Panc1 (cell line): Measurements from ENCODE around the gene KRT8. TPM values are rescaled to one million over a fixed set of nuclear protein-coding genes. Genes with fewer than 3 reads are reported as not detected.

Experiments used
- ATAC-seq: fragments of 200-7000 bp; cut with Tn5 transposase; 2 replicates; pipeline ENCODE4 v1.9.1; 2020; ENCODE audit warnings: mild to moderate bottlenecking, moderate library complexity
- BruUV-seq: library from RNA; stranded (reverse); fragments of 400-500 nt; replicated peaks from 2 replicates; lab custom pipeline; 2021; lab: Mats Ljungman, UMichigan
- CTCF ChIA-PET: fragments of 300-600 bp; sonication (Branson Sonifier 250); formaldehyde crosslinking; loops from one replicate; lab custom pipeline; 2022; ENCODE audit warnings: antibody characterized with exemption; lab: Charles Lee
- POLR2A ChIA-PET: fragments of 300-600 bp; sonication (Branson Sonifier 250); formaldehyde crosslinking; loops from one replicate; lab custom pipeline; 2022; ENCODE audit warnings: antibody characterized with exemption; lab: Charles Lee
- DNase-seq: peaks from one replicate; pipeline ENCODE4 v3.0.0-alpha.2; 2010; ENCODE audit warnings: low read depth, low spot score
- H3K27ac ChIP-seq: 2 replicates; pipeline ENCODE4 v1.5.1; 2011; ENCODE audit warnings: mild to moderate bottlenecking, low read length, inconsistent platforms
- H3K27me3 ChIP-seq: fragments of 200-500 bp; sonication (Bioruptor generic); 2 replicates; pipeline ENCODE4 v1.6.0; 2014; ENCODE audit warnings: low read length, inconsistent platforms; ENCODE audit not compliant: control insufficient read depth, insufficient read depth
- H3K36me3 ChIP-seq: fragments of 200-500 bp; sonication (Bioruptor generic); 2 replicates; pipeline ENCODE4 v1.5.1; 2014; ENCODE audit warnings: inconsistent platforms, mild to moderate bottlenecking, low read length, moderate library complexity; ENCODE audit not compliant: control insufficient read depth, insufficient read depth
- H3K4me1 ChIP-seq: 2 replicates; pipeline ENCODE4 v1.5.1; 2011; ENCODE audit warnings: inconsistent platforms, mild to moderate bottlenecking, low read length, moderate library complexity; ENCODE audit not compliant: control insufficient read depth, insufficient read depth
- H3K4me3 ChIP-seq, 2 experiments: 2 replicates each; pipeline ENCODE4 v1.5.1; 2011 to 2012; ENCODE audit warnings: low read depth in 2 of 2, low read length in 2 of 2, mild to moderate bottlenecking in 2 of 2, inconsistent platforms in 1 of 2, moderate library complexity in 1 of 2
- H3K9me3 ChIP-seq: fragments of 200-500 bp; sonication (Bioruptor generic); 2 replicates; pipeline ENCODE4 v1.5.1; 2014; ENCODE audit warnings: low read depth, mild to moderate bottlenecking, inconsistent platforms, low read length, moderate library complexity; ENCODE audit not compliant: control insufficient read depth, insufficient read depth
- POLR2AphosphoS5 ChIP-seq: IDR thresholded peaks from 2 replicates; pipeline ENCODE4 v1.6.1; 2012; ENCODE audit warnings: mild to moderate bottlenecking, low read depth, low read length, moderate library complexity
- SIN3A ChIP-seq: IDR thresholded peaks from 2 replicates; pipeline ENCODE4 v1.6.1; 2012; ENCODE audit warnings: low read depth, mild to moderate bottlenecking, low read length, moderate library complexity, borderline replicate concordance; ENCODE audit not compliant: insufficient read depth
- TCF7L2 ChIP-seq: IDR thresholded peaks from 2 replicates; pipeline ENCODE4 v1.6.1; 2011; ENCODE audit warnings: mild to moderate bottlenecking, low read depth, low read length, inconsistent platforms
- in situ Hi-C: cut with HindIII; loops from 2 replicates; pipeline ENCODE4 v1.10.0; 2016; ENCODE audit warnings: low sequenced_read_pairs, low pct_unique_long_range_greater_than_20kb
- intact Hi-C: fragments of 100-400 bp; cut with micrococcal nuclease; formaldehyde crosslinking; loops from one replicate; pipeline ENCODE4 v1.10.0; 2022; ENCODE audit not compliant: unreplicated experiment
- total RNA-seq: library from RNA; stranded (reverse); gene quantifications from one replicate; pipeline ENCODE4 v1.2.1, GENCODE V29; 2021; ENCODE audit not compliant: unreplicated experiment
- TF ChIP-seq, protein P1 (sequence below), 2 experiments: IDR thresholded peaks; 2 replicates each; pipeline ENCODE4 v1.6.1; 2011 to 2012; ENCODE audit warnings: low read depth in 2 of 2, control low read depth in 1 of 2, low read length in 1 of 2, mild to moderate bottlenecking in 1 of 2, moderate library complexity in 1 of 2; ENCODE audit not compliant: insufficient read depth in 1 of 2
- TF ChIP-seq, protein P2 (sequence below): fragments of 450-650 bp; IDR thresholded peaks from 2 replicates; pipeline ENCODE4 v1.5.1; 2017; ENCODE audit warnings: mild to moderate bottlenecking

KRT8 gene
- total RNA-seq, 1 experiment from 2014 or later: 6,125 TPM

DNA sequence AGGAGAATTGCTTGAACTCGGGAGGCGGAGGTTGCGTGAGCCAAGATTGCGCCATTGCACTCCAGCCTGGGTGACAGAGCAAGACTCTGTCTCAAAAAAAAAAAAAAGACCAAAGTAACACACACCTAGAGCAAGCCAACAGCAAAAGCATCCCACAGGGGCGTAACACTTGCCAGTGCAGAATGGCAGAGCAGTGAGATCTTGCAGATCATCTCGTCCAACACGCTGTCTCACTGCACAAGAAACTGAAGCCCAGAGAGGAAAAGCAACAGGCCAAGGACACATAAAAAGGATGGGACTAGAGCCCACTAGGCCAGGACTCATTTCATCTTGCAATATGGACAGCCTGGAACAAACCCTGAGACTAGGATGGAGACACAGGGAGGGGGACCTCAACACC, 43.4 kb downstream of the KRT8 start:
- ATAC-seq (no peak), DNase-seq (no peak)
- H3K27ac ChIP-seq: no peak overlapping the region
- H3K36me3 ChIP-seq: no peaks in the 10 kb centered on the region
- no TSS peak for BruUV-seq
- TF ChIP-seq, protein P1, sequence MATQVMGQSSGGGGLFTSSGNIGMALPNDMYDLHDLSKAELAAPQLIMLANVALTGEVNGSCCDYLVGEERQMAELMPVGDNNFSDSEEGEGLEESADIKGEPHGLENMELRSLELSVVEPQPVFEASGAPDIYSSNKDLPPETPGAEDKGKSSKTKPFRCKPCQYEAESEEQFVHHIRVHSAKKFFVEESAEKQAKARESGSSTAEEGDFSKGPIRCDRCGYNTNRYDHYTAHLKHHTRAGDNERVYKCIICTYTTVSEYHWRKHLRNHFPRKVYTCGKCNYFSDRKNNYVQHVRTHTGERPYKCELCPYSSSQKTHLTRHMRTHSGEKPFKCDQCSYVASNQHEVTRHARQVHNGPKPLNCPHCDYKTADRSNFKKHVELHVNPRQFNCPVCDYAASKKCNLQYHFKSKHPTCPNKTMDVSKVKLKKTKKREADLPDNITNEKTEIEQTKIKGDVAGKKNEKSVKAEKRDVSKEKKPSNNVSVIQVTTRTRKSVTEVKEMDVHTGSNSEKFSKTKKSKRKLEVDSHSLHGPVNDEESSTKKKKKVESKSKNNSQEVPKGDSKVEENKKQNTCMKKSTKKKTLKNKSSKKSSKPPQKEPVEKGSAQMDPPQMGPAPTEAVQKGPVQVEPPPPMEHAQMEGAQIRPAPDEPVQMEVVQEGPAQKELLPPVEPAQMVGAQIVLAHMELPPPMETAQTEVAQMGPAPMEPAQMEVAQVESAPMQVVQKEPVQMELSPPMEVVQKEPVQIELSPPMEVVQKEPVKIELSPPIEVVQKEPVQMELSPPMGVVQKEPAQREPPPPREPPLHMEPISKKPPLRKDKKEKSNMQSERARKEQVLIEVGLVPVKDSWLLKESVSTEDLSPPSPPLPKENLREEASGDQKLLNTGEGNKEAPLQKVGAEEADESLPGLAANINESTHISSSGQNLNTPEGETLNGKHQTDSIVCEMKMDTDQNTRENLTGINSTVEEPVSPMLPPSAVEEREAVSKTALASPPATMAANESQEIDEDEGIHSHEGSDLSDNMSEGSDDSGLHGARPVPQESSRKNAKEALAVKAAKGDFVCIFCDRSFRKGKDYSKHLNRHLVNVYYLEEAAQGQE (IDR thresholded peaks at IDR 0.05; ENCODE audit: insufficient read depth in 1 of 2, low read depth in 2 of 2, low read length in 1 of 2): no peak
- TF ChIP-seq POLR2AphosphoS5 (no peak), SIN3A (no peak), TCF7L2 (no peak)
- TF ChIP-seq, protein P2, sequence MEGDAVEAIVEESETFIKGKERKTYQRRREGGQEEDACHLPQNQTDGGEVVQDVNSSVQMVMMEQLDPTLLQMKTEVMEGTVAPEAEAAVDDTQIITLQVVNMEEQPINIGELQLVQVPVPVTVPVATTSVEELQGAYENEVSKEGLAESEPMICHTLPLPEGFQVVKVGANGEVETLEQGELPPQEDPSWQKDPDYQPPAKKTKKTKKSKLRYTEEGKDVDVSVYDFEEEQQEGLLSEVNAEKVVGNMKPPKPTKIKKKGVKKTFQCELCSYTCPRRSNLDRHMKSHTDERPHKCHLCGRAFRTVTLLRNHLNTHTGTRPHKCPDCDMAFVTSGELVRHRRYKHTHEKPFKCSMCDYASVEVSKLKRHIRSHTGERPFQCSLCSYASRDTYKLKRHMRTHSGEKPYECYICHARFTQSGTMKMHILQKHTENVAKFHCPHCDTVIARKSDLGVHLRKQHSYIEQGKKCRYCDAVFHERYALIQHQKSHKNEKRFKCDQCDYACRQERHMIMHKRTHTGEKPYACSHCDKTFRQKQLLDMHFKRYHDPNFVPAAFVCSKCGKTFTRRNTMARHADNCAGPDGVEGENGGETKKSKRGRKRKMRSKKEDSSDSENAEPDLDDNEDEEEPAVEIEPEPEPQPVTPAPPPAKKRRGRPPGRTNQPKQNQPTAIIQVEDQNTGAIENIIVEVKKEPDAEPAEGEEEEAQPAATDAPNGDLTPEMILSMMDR: no peak
- no peaks in the 10 kb centered on the region for H3K4me1 ChIP-seq
- no peaks in the 10 kb centered on the region for H3K9me3 ChIP-seq
- in situ Hi-C loops: no loop called here
- CTCF ChIA-PET: no interaction called here
- POLR2A ChIA-PET: interaction anchor here (0.7 kb wide), 1 partner anchor 465 kb away, joined by 3 read pairs; no protein-coding TSS in a partner anchor
- no peak overlapping the region for H3K4me3 ChIP-seq
- no peaks in the 10 kb centered on the region; the same call in 1 of the 2 replicates for H3K27me3 ChIP-seq
- intact Hi-C loops: no loop called here

DNA sequence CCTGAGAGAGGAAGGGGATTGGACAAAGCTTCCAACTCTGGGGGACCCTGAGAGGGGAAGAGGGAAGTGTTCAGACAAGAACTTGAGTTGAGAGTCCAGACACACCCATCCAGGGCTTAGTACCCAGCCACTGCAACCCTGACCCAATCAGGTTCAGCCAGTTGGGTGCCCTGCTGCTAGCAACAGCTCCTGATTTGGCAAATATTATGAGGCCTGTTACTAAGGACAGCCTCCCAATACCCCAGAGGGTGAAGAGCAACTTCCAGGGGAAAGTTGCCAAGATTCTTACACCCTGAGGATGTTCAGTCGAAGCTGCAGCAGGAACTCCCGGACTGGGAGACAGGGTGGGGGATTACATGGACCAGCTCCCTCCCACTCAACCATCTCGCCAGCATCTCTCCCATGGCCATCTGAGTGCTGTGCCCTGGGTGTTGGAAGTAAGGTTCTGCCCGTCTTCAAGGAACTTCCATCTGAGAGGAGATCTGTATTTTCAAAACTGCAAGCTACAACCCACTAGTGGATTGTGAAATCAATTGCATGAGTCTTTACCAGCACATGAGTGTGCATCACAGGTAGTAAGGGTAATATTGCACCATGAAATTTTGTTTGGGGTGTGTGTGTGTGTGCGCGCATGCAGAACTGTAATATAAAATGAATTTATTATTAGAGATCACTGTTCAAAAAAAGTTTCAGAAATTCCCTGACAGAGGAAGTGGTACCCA, 44.6 kb downstream of the KRT8 start:
- Histone ChIP-seq H3K9me3 (no peaks in the 10 kb centered on the region), H3K27me3 (no peaks in the 10 kb centered on the region; the same call in 1 of the 2 replicates), H3K36me3 (no peaks in the 10 kb centered on the region), H3K4me1 (no peaks in the 10 kb centered on the region), H3K27ac (no peak overlapping the region), H3K4me3 (no peak overlapping the region)
- ATAC-seq (peak; percentile 53; the same call in 1 of the 2 replicates), DNase-seq (no peak)
- BruUV-seq: no TSS peak
- in situ Hi-C loops (no loop called here), intact Hi-C loops (no loop called here)
- POLR2A ChIA-PET: no interaction called here
- CTCF ChIA-PET: no interaction called here
- TF ChIP-seq, protein P2: no peak
- no peak for TF ChIP-seq SIN3A
- TF ChIP-seq POLR2AphosphoS5: no peak
- TF ChIP-seq, protein P1 (IDR thresholded peaks at IDR 0.05; ENCODE audit: insufficient read depth in 1 of 2, low read depth in 2 of 2, low read length in 1 of 2): no peak
- no peak for TF ChIP-seq TCF7L2
